GM12801 (cell line): ENCODE results near the gene HVCN1.

ENCODE experiments used
- TF ChIP-seq, protein P1 (sequence below): IDR thresholded peaks from one replicate; pipeline ENCODE4 v1.5.1; 2011; ENCODE audit warnings: control low read depth; ENCODE audit not compliant: insufficient read length; ENCODE audit errors: extremely low read depth

Gene HVCN1

DNA sequence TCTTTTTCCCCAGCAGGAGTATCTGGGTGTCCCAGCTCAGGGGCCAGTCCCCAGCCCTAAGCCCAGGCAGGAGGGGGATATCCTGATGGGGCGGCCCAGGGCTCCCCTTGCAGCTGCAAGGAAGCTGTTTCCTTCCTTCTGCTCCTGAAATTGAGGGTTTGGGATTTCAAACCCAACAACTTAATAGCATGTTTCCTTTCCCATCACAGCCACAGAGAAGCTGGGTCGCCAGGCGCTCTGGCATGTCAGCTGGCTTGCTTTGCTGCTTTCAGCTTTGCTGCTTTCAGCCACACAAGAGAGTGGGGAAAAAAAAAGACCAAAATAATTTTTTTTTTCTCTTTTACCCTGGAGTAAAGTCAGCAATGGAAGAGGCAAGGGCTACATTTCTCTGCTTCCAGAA, 30.0 kb downstream of the HVCN1 start:
- TF ChIP-seq, protein P1, sequence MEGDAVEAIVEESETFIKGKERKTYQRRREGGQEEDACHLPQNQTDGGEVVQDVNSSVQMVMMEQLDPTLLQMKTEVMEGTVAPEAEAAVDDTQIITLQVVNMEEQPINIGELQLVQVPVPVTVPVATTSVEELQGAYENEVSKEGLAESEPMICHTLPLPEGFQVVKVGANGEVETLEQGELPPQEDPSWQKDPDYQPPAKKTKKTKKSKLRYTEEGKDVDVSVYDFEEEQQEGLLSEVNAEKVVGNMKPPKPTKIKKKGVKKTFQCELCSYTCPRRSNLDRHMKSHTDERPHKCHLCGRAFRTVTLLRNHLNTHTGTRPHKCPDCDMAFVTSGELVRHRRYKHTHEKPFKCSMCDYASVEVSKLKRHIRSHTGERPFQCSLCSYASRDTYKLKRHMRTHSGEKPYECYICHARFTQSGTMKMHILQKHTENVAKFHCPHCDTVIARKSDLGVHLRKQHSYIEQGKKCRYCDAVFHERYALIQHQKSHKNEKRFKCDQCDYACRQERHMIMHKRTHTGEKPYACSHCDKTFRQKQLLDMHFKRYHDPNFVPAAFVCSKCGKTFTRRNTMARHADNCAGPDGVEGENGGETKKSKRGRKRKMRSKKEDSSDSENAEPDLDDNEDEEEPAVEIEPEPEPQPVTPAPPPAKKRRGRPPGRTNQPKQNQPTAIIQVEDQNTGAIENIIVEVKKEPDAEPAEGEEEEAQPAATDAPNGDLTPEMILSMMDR: no peak

- TF ChIP-seq, protein P1: no peak
Observed at GRCh38 chr12:110658242-110658641, 30.7 kb downstream of the HVCN1 start.

GRCh38 chr12:110657747-110658146, 31.2 kb downstream of the HVCN1 start:
- TF ChIP-seq, protein P1: no peak

DNA sequence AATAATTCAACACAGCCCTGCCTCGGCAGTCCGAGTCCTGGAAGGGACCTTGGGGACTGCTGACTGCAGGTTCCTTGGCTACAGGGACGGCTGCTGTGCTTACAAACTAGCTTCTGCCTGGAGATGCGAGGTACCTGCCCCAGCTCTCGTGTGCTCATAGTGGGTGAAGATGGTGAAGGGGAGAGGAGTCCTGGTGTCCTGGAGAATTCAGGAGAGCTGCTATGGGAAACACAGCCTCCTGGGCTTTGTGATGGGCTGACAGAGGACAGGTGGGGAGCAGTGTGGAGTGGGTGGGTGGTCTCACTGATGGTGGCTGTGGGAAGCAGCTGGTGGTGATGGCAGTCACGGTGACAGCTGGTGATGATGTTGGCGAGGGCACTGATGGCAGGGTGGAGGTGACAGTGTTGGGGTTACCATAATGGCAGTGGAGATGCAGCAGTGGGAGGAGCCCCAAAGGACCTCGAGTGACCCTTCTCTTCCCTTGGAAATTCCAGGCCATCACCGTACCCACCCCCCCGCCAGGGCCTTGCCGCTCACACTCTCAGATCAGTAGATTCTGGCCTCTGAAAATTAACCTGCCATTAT, 32.8 kb downstream of the HVCN1 start:
- TF ChIP-seq, protein P1: no peak

GRCh38 chr12:110649341-110649847, 39.5 kb downstream of the HVCN1 start:
- TF ChIP-seq, protein P1: no peak

GRCh38 chr12:110647631-110648040, 41.3 kb downstream of the HVCN1 start:
- TF ChIP-seq, protein P1: no peak

DNA sequence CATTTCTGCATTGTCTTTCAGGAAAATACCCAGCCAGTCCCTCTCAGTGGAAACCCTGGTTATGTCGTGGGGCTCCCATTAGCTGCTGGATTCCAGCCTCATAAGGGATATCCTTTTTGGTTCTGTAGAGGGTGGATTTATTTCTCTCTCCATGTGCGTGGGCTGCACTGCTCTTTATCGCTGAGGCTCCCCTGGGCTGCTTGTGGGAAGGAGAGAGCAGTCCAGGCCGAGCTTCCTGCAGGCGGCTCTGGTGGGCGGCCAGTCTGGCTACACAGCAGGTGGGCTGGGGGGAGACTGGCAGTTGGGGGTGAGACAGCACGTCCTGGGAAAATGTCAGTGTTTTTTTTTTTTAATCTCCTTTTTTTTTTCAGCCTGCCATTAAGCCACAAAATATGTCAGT, 47.4 kb downstream of the HVCN1 start:
- TF ChIP-seq, protein P1: no peak
